SU-DHL-6 (cell line): ENCODE data around the gene ZNF292.

ENCODE experiments used
- H2AFZ ChIP-seq: fragments of 200-600 bp; sonication (generic); 2 replicates; pipeline ENCODE4 v1.6.1; 2014; ENCODE audit warnings: low read depth, mild to moderate bottlenecking, moderate library complexity, mixed read lengths, antibody characterized with exemption, low read length; ENCODE audit not compliant: severe bottlenecking
- H3F3A ChIP-seq: fragments of 200-600 bp; shearing (Covaris generic); 2 replicates; pipeline ENCODE4 v1.6.0; 2016; ENCODE audit warnings: antibody characterized with exemption, mild to moderate bottlenecking; ENCODE audit not compliant: insufficient read depth
- H3K27ac ChIP-seq: fragments of 200-600 bp; sonication (generic); 2 replicates; pipeline ENCODE4 v1.5.1; 2016; ENCODE audit warnings: low read depth, mild to moderate bottlenecking, low read length, moderate library complexity, mixed read lengths
- H3K27me3 ChIP-seq: fragments of 200-600 bp; sonication (generic), shearing (Covaris generic); 2 replicates; pipeline ENCODE4 v1.6.0; 2014; ENCODE audit warnings: mild to moderate bottlenecking, low read length
- H3K36me3 ChIP-seq: fragments of 200-600 bp; sonication (generic); 2 replicates; pipeline ENCODE4 v1.6.1; 2014; ENCODE audit warnings: mild to moderate bottlenecking, low read length, mixed read lengths
- H3K4me2 ChIP-seq: fragments of 300-600, 200-600 bp; shearing (Covaris generic), sonication (generic); 2 replicates; pipeline ENCODE4 v1.6.0; 2014; ENCODE audit warnings: low read length, low read depth, mild to moderate bottlenecking; ENCODE audit not compliant: poor library complexity, severe bottlenecking
- H3K4me3 ChIP-seq: fragments of 200-600 bp; sonication (generic); 2 replicates; pipeline ENCODE4 v1.5.1; 2014; ENCODE audit warnings: antibody characterized with exemption, low read length, mild to moderate bottlenecking, mixed read lengths; ENCODE audit not compliant: insufficient read depth, poor library complexity, severe bottlenecking
- H3K79me2 ChIP-seq: fragments of 200-600 bp; sonication (generic); 2 replicates; pipeline ENCODE4 v1.6.1; 2014; ENCODE audit warnings: mild to moderate bottlenecking, low read length, moderate library complexity; ENCODE audit not compliant: insufficient read depth
- H3K9ac ChIP-seq: fragments of 200-600 bp; sonication (generic); 2 replicates; pipeline ENCODE4 v1.7.0; 2014; ENCODE audit warnings: mild to moderate bottlenecking, low read length
- H3K9me2 ChIP-seq: fragments of 200-600 bp; sonication (generic); replicated peaks from 2 replicates; pipeline ENCODE4 v1.6.1; 2014; ENCODE audit warnings: low read length; ENCODE audit not compliant: insufficient read depth
- H3K9me3 ChIP-seq: fragments of 200-600 bp; sonication (generic); 2 replicates; pipeline ENCODE4 v1.6.1; 2014; ENCODE audit warnings: low read length, mixed read lengths; ENCODE audit not compliant: insufficient read depth
- H4K20me1 ChIP-seq: fragments of 200-600 bp; sonication (generic); 2 replicates; pipeline ENCODE4 v1.6.1; 2014; ENCODE audit warnings: low read depth, mild to moderate bottlenecking, antibody characterized with exemption, low read length, moderate library complexity, mixed read lengths
- CTCF ChIP-seq: fragments of 200-600 bp; sonication (generic); IDR thresholded peaks from one replicate; pipeline ENCODE4 v1.5.1; 2017; ENCODE audit warnings: antibody characterized with exemption, mild to moderate bottlenecking, low read length, moderate library complexity; ENCODE audit not compliant: insufficient read depth, poor library complexity, severe bottlenecking
- EZH2phosphoT487 ChIP-seq: fragments of 200-600 bp; sonication (generic), shearing (Covaris generic); conservative IDR thresholded peaks from 2 replicates; pipeline ENCODE4 v1.6.1; 2018; ENCODE audit warnings: mild to moderate bottlenecking, antibody characterized with exemption, low read length, moderate library complexity, mixed read lengths

The ZNF292 gene

GRCh38 chr6:87164506-87164905, 9.1 kb downstream of the ZNF292 start:
- no peak overlapping the region for H3K27ac ChIP-seq
- H3K9ac ChIP-seq = no peak overlapping the region
- no peak overlapping the region for H3K4me3 ChIP-seq
- 0 out of 2 replicates have a peak, but pooled peaks cover 4% of the 10 kb centered on the region for H3F3A ChIP-seq
- H3K9me2 ChIP-seq = no peaks in the 10 kb centered on the region
- peaks cover 79% of the 10 kb centered on the region for H4K20me1 ChIP-seq
- H3K4me2 ChIP-seq = no peak overlapping the region
- H3K79me2 ChIP-seq = peaks cover 100% of the 10 kb centered on the region
- no peak overlapping the region for H2AFZ ChIP-seq
- no peaks in the 10 kb centered on the region for H3K36me3 ChIP-seq
- no peaks in the 10 kb centered on the region for H3K9me3 ChIP-seq
- H3K27me3 ChIP-seq = no peaks in the 10 kb centered on the region
- TF ChIP-seq CTCF (no peak), EZH2phosphoT487 (no peak)

- no peak for TF ChIP-seq EZH2phosphoT487
- TF ChIP-seq CTCF = no peak
- Histone ChIP-seq H2AFZ (no peak overlapping the region), H4K20me1 (peaks cover 78% of the 10 kb centered on the region), H3K4me3 (no peak overlapping the region), H3K36me3 (no peaks in the 10 kb centered on the region), H3K79me2 (peaks cover 100% of the 10 kb centered on the region), H3K9me3 (no peaks in the 10 kb centered on the region), H3K27ac (no peak overlapping the region), H3K27me3 (no peaks in the 10 kb centered on the region), H3K9me2 (no peaks in the 10 kb centered on the region), H3K4me2 (no peak overlapping the region), H3K9ac (no peak overlapping the region), H3F3A (0 out of 2 replicates have a peak, but pooled peaks cover under 1% of the 10 kb centered on the region)
Observed at GRCh38 chr6:87165185-87165584, 9.8 kb downstream of the ZNF292 start.

- H3K9me2 ChIP-seq = no peaks in the 10 kb centered on the region
- no peaks in the 10 kb centered on the region for H3K9me3 ChIP-seq
- TF ChIP-seq CTCF = no peak
- no peak for TF ChIP-seq EZH2phosphoT487
- no peak overlapping the region for H3K4me3 ChIP-seq
- peaks cover 8% of the 10 kb centered on the region; the same call in 1 of the 2 replicates for H3F3A ChIP-seq
- H3K27ac ChIP-seq = no peak overlapping the region
- no peaks in the 10 kb centered on the region for H3K27me3 ChIP-seq
- no peak overlapping the region for H3K9ac ChIP-seq
- H3K79me2 ChIP-seq = peaks cover 100% of the 10 kb centered on the region
- H2AFZ ChIP-seq = no peak overlapping the region
- H3K4me2 ChIP-seq = no peak overlapping the region
- 0 out of 2 replicates have a peak, but pooled peaks cover 3% of the 10 kb centered on the region for H3K36me3 ChIP-seq
- H4K20me1 ChIP-seq = peaks cover 74% of the 10 kb centered on the region
Observed at GRCh38 chr6:87171938-87172633, 16.7 kb downstream of the ZNF292 start.
